Mucosa of rectum (tissue), 2 donors: Measurements from ENCODE around the gene MAOA.
"Not testable (repeated sequence)": the region's sequence is repeated elsewhere in the genome, so short reads cannot be mapped to it uniquely, and the experiment has no call there.

ENCODE experiments used
- H3K27ac ChIP-seq, 2 donors: one replicate each; pipeline ENCODE4 v1.7.0; 2013; ENCODE audit warnings: inconsistent platforms in 2 of 2, low read depth in 2 of 2, low read length in 2 of 2
- H3K27me3 ChIP-seq, 2 donors: one replicate each; pipeline ENCODE4 v1.7.0; 2013; ENCODE audit warnings: low read length in 2 of 2; ENCODE audit not compliant: control insufficient read depth in 2 of 2, insufficient read depth in 2 of 2
- H3K36me3 ChIP-seq, 2 donors: one replicate each; pipeline ENCODE4 v1.7.0; 2013; ENCODE audit warnings: low read length in 2 of 2; ENCODE audit not compliant: control insufficient read depth in 2 of 2, insufficient read depth in 2 of 2
- H3K4me1 ChIP-seq, 2 donors: one replicate each; pipeline ENCODE4 v1.7.0; 2013; ENCODE audit warnings: low read length in 2 of 2, mild to moderate bottlenecking in 1 of 2; ENCODE audit not compliant: control insufficient read depth in 2 of 2, insufficient read depth in 2 of 2
- H3K4me3 ChIP-seq, 2 donors: one replicate each; pipeline ENCODE4 v1.7.0; 2013; ENCODE audit warnings: low read length in 2 of 2
- H3K9ac ChIP-seq, 2 donors: one replicate each; pipeline ENCODE4 v1.7.0; 2013; ENCODE audit warnings: low read length in 2 of 2, low read depth in 1 of 2, mild to moderate bottlenecking in 1 of 2
- H3K9me3 ChIP-seq, 2 donors: one replicate each; pipeline ENCODE4 v1.7.0; 2013; ENCODE audit warnings: low read length in 2 of 2; ENCODE audit not compliant: control insufficient read depth in 2 of 2
- donor health status: healthy.
- donor health status: Normal muscosa, but diverticular disease.

The MAOA gene

GRCh38 chrX:43656005-43656494 lies at the start of gene MAOA:
Gene MAOA, plus strand, starts transcription at chrX:43656299. Its CDS starts 43 bp downstream, at chrX:43656342.
- Histone ChIP-seq H3K36me3 (no peaks in the 10 kb centered on the region), H3K9ac (peak within 1 kb of the TSS; percentile 77 to 88), H3K27me3 (peaks cover 0 to 4% of the 10 kb centered on the region in 2 donors), H3K4me3 (peak within 1 kb of the TSS; percentile 70 to 75), H3K9me3 (no peaks in the 10 kb centered on the region), H3K27ac (peak within 1 kb of the TSS; percentile 78 to 86), H3K4me1 (peaks cover 0 to 3% of the 10 kb centered on the region in 2 donors)

DNA sequence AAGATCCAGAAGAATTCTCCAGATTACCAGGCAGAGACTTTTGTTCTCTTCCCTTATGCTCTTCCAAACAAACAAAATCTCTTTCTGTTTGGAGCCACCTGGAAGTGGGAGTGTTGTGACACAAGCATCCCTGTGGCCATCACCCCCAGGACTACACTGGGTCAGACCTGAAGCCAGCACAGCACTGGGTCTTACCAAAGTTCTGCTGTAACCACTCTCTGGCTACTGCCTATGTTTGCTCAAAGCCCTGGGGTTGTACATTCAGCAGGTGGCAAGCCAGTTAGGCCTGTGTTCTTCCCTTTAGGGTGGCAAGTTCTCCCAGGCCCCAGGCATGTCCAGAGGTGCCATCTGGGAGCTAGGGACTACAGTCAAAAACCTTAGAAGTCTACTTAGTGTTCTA lies 43.7 kb upstream of the MAOA start:
- no peaks in the 10 kb centered on the region for H3K36me3 ChIP-seq
- no peaks in the 10 kb centered on the region for H3K4me1 ChIP-seq
- H3K27me3 ChIP-seq = peaks cover 3 to 6% of the 10 kb centered on the region in 2 donors
- H3K9me3 ChIP-seq = no peaks in the 10 kb centered on the region
- no peak overlapping the region for H3K27ac ChIP-seq
- no peak overlapping the region for H3K9ac ChIP-seq
- H3K4me3 ChIP-seq = no peak overlapping the region

- Histone ChIP-seq H3K4me3 (no peak overlapping the region), H3K9ac (no peak overlapping the region), H3K9me3 (no peaks in the 10 kb centered on the region), H3K4me1 (no peaks in the 10 kb centered on the region), H3K36me3 (no peaks in the 10 kb centered on the region), H3K27me3 (peaks cover 3 to 6% of the 10 kb centered on the region in 2 donors), H3K27ac (peak overlapping the region in 1 of 2 donors; percentile 2)
Measured at GRCh38 chrX:43615660-43616059, 40.4 kb upstream of the MAOA start.

GRCh38 chrX:43618366-43619205 lies 37.5 kb upstream of the MAOA start:
- no peaks in the 10 kb centered on the region for H3K4me1 ChIP-seq
- H3K9ac ChIP-seq = no peak overlapping the region
- peaks cover 3 to 5% of the 10 kb centered on the region in 2 donors for H3K27me3 ChIP-seq
- H3K9me3 ChIP-seq = no peaks in the 10 kb centered on the region
- no peak overlapping the region for H3K4me3 ChIP-seq
- H3K27ac ChIP-seq = peak overlapping the region; percentile 9 to 38
- H3K36me3 ChIP-seq = no peaks in the 10 kb centered on the region

DNA sequence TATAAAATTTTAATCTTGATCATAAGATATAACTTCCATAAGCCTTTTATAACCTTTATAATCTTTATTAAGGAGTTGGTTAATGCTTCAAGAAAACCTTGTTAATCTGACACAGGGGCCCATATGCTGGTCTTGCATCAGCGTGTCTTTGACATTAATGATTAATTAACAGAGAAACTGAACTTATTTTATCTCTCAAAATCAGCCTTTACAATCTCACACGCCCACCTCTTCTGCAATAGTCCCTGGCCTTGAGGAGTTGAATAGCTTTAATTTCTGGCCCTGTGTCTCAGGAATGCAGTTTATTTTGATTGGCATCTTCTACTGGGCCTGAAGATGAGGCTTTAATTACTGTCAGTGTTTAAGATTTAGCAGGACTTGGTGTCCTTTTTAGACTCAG lies 36.2 kb upstream of the MAOA start:
- H3K27me3 ChIP-seq, H3K27ac ChIP-seq, H3K9me3 ChIP-seq, H3K36me3 ChIP-seq, H3K9ac ChIP-seq, H3K4me1 ChIP-seq, H3K4me3 ChIP-seq: not testable (repeated sequence)

- H3K4me1 ChIP-seq = peaks cover 3% of the 10 kb centered on the region in 2 donors
- H3K27me3 ChIP-seq = peaks cover 0 to 3% of the 10 kb centered on the region in 2 donors
- H3K4me3 ChIP-seq = no peak overlapping the region
- H3K27ac ChIP-seq = no peak overlapping the region
- H3K36me3 ChIP-seq = no peaks in the 10 kb centered on the region
- no peaks in the 10 kb centered on the region for H3K9me3 ChIP-seq
- H3K9ac ChIP-seq = no peak overlapping the region
Measured at GRCh38 chrX:43627147-43627546, 29.0 kb upstream of the MAOA start.

DNA sequence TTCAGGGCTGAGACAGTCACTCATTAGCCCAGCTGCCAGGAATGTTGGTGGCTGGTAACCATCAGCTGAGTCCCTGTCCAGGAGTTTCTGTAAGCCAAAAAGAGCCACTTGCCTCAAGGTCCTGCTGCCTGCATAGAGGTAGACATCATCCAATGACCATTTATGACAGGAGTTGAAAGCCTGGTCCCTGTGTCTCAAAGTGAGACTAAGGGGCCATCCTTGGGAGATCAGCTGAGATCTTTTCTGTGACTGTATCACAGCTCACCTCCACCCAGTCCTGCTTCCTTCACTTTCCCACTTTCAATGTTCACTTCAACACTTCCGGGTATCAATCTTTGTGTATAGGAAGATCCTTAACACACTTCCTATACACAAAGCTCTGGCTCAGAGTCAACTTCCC lies 28.4 kb upstream of the MAOA start:
- no peak overlapping the region for H3K27ac ChIP-seq
- H3K4me1 ChIP-seq = peaks cover 3% of the 10 kb centered on the region in 2 donors
- no peak overlapping the region for H3K4me3 ChIP-seq
- H3K9ac ChIP-seq = no peak overlapping the region
- H3K27me3 ChIP-seq = peaks cover 0 to 3% of the 10 kb centered on the region in 2 donors
- H3K9me3 ChIP-seq = no peaks in the 10 kb centered on the region
- no peaks in the 10 kb centered on the region for H3K36me3 ChIP-seq

DNA sequence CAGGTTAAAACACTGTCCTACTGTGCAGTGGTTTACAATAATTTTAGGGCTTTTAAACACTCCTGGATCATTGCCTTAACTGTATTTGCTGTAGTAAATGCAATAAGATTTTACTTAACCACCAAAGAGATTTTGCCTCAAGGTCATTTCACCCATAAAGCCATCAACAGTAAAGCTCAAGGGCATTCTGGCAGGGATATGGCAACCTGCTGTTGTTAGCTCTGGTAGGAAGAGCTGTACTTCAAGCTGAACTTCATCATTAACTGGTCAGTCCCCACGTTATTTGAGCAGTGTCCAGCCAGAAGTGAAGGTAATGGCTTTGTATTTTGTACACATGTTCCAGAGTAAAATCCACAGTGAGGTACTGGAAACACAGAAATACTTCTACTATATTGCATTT lies 26.9 kb upstream of the MAOA start:
- no peaks in the 10 kb centered on the region for H3K36me3 ChIP-seq
- peaks cover 3% of the 10 kb centered on the region in 2 donors for H3K4me1 ChIP-seq
- H3K9ac ChIP-seq = no peak overlapping the region
- H3K4me3 ChIP-seq = no peak overlapping the region
- H3K9me3 ChIP-seq = no peaks in the 10 kb centered on the region
- no peak overlapping the region for H3K27ac ChIP-seq
- peaks cover 0 to 3% of the 10 kb centered on the region in 2 donors for H3K27me3 ChIP-seq

- no peak overlapping the region for H3K4me3 ChIP-seq
- H3K27ac ChIP-seq = no peak overlapping the region
- H3K9me3 ChIP-seq = no peaks in the 10 kb centered on the region
- H3K36me3 ChIP-seq = no peaks in the 10 kb centered on the region
- H3K9ac ChIP-seq = no peak overlapping the region
- H3K27me3 ChIP-seq = peaks cover 0 to 3% of the 10 kb centered on the region in 2 donors
- H3K4me1 ChIP-seq = peaks cover 3% of the 10 kb centered on the region in 2 donors
Measured at GRCh38 chrX:43631841-43632240, 24.3 kb upstream of the MAOA start.

DNA sequence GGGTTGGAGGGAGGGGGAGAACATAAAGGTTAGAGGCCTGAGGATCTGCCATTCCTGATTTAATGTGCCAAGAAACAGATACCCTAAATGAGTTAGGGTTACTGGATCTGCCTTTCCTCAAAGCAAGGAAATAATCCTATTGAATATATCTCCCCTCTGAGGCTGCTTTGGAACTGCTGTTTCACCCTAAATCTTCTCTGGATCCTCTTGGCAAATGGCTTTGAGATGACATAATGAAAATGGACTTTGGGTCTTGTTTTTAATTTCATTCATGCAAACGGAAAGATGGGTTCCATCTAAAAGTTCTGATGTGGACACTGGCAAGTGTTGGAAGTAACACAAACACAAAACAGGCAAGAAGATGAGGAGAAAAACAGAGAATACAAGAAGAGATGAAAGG lies 23.0 kb upstream of the MAOA start:
- Histone ChIP-seq H3K27ac (no peak overlapping the region), H3K9ac (no peak overlapping the region), H3K36me3 (no peaks in the 10 kb centered on the region), H3K27me3 (peaks cover 0 to 3% of the 10 kb centered on the region in 2 donors), H3K4me3 (no peak overlapping the region), H3K9me3 (no peaks in the 10 kb centered on the region), H3K4me1 (peaks cover 3% of the 10 kb centered on the region in 2 donors)
